Large intestine (tissue), 3 donors: ENCODE data around the gene C9orf50. TPM values are rescaled to one million over a fixed set of nuclear protein-coding genes. Genes with fewer than 3 reads are reported as not detected.

Source experiments
- DNase-seq, 2 donors: peaks; one replicate each; pipeline versions ENCODE4 v3.0.0 to v3.0.0-alpha.2; 2013
- H3K27ac ChIP-seq: one replicate; pipeline ENCODE4 v1.5.1; 2013; ENCODE audit warnings: low read length
- H3K27me3 ChIP-seq: 2 replicates; pipeline ENCODE4 v1.6.1; 2013; ENCODE audit warnings: low read length; ENCODE audit not compliant: control insufficient read depth, insufficient read depth
- H3K36me3 ChIP-seq: 2 replicates; pipeline ENCODE4 v1.6.1; 2013; ENCODE audit warnings: low read length; ENCODE audit not compliant: control insufficient read depth, insufficient read depth
- H3K4me1 ChIP-seq: one replicate; pipeline ENCODE4 v1.6.1; 2013; ENCODE audit warnings: low read length; ENCODE audit not compliant: control insufficient read depth, insufficient read depth
- H3K4me3 ChIP-seq: one replicate; pipeline ENCODE4 v1.5.1; 2013; ENCODE audit warnings: low read length
- H3K9me3 ChIP-seq: one replicate; pipeline ENCODE4 v1.6.1; 2013; ENCODE audit warnings: mild to moderate bottlenecking, low read depth, low read length, moderate library complexity; ENCODE audit not compliant: control insufficient read depth
- WGBS: methylation state at CpG from one replicate; pipeline ENCODE4 v1.1.5; 2013; ENCODE audit warnings: low lambda C conversion rate; ENCODE audit not compliant: insufficient coverage; 5-methylcytosine and 5-hydroxymethylcytosine counted together
- polyA plus RNA-seq: library from polyadenylated mRNA; unstranded; fragments of 120-200 nt; gene quantifications from one replicate; pipeline ENCODE4 v1.2.1, GENCODE V29; 2013

Gene C9orf50
- polyA plus RNA-seq, 1 donor, result 0.33 TPM

DNA sequence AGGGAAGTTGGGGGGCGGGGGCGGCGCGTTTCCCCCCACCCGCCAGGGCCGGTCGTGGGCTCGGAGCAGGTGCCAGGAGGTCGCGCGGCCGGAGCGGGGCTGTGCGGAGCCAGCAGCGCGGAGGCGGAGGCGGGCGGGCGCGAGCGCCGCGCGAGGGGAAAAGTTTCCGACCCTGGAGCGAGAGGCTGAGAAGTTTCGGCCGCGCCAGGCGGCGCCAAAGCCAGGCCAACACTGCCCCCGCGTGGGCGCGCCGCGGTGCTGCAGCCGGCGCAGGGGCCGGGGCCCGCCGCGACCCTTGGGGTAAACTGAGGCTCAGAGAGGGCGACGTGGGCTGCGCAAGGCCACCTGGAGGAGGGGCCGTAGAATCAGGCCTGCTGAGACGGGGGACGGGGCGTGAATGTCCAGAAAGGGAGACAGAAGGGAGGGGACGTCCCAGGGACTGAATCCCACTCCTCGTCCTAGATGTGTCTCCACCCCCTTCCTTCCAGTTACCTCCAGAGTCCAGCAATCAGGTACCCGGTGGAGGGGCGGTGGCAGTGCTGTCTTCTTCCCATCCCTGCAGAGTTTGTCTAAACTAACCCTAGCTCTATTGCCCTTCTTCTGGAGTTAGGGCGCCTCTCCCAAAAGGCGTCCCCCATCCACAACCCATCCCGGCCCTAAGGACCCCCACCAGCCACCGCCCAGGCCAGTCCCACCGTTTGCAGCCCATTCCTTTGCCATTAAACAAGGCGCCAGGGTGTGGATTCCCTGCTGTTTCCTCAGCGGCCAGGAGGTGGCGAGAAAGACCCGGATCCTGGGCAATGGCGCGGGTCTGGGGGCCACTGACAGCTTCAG, 10.2 kb downstream of the C9orf50 start:
- H3K4me1 ChIP-seq, result peaks cover 35% of the 10 kb centered on the region
- H3K4me3 ChIP-seq, result peak overlapping the region; percentile 55
- DNase-seq, result peak in 1 of 2 donors; percentile 72
- WGBS, result no CpG with 5 or more reads among the region's 66 CpGs
- H3K9me3 ChIP-seq, result no peaks in the 10 kb centered on the region
- H3K36me3 ChIP-seq, result no peaks in the 10 kb centered on the region
- peak overlapping the region; percentile 58 for H3K27ac ChIP-seq
- H3K27me3 ChIP-seq, result no peaks in the 10 kb centered on the region

DNA sequence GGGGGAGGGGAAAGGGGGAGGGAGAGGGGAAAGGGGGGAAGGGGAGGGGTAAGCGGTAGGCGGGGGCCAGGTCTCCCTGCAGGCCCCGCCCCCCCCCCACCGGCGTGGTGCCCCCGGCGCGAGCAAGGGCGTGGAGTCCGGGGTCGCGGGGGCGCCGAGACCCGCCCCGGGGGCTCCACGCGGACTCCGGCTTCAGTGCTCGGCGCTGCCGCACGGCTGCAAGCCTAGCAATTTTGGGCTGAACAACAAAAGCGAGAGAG, 10.8 kb downstream of the C9orf50 start:
- no peak for DNase-seq
- peak overlapping the region; percentile 52 for H3K27ac ChIP-seq
- no CpG with 5 or more reads among the region's 24 CpGs for WGBS
- peak overlapping the region; percentile 55 for H3K4me3 ChIP-seq
- H3K4me1 ChIP-seq, result peaks cover 36% of the 10 kb centered on the region
- no peaks in the 10 kb centered on the region for H3K36me3 ChIP-seq
- no peaks in the 10 kb centered on the region for H3K9me3 ChIP-seq
- no peaks in the 10 kb centered on the region for H3K27me3 ChIP-seq

DNA sequence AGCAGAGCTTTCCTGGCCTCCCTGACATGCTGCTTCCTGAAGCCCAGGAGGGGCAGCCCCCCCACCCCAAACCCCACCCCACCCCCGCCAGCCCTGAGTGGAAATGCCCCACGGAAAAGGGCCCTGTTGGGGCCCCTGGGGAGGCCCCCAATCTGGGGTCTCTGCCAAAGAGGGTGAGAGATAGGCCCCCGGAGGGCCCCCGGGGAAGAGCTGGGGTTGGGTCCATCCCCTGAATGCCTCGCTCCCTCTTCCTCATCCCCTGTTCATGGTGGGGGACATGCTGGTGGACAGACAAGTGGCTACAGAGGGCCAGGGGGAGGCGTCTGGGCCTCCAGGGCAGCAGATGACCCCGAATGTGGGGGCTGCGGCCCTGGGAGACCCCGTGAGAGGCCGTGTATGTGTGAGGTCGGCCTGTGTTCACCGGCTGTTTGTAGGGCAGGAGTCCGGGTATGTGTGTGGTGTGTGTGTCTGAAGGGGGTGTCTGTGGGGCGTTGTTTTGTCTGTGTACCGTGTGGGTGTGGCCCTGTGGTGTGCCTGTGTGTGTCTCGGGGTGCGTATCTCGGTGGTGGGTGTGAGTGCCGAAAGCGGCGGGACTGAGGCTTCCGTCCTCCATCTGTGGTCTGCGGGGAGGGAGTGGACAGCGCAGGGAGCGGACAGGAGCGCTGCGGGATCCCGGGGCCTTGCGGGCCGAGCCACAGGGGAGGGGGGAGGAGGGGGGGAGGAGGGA, 11.3 kb downstream of the C9orf50 start:
- peak; percentile 66 to 84 for DNase-seq
- no peaks in the 10 kb centered on the region for H3K36me3 ChIP-seq
- WGBS, result no CpG with 5 or more reads among the region's 30 CpGs
- H3K9me3 ChIP-seq, result no peaks in the 10 kb centered on the region
- H3K4me1 ChIP-seq, result peaks cover 36% of the 10 kb centered on the region
- H3K4me3 ChIP-seq, result peak overlapping the region; percentile 55
- peak overlapping the region; percentile 63 for H3K27ac ChIP-seq
- H3K27me3 ChIP-seq, result no peaks in the 10 kb centered on the region

DNA sequence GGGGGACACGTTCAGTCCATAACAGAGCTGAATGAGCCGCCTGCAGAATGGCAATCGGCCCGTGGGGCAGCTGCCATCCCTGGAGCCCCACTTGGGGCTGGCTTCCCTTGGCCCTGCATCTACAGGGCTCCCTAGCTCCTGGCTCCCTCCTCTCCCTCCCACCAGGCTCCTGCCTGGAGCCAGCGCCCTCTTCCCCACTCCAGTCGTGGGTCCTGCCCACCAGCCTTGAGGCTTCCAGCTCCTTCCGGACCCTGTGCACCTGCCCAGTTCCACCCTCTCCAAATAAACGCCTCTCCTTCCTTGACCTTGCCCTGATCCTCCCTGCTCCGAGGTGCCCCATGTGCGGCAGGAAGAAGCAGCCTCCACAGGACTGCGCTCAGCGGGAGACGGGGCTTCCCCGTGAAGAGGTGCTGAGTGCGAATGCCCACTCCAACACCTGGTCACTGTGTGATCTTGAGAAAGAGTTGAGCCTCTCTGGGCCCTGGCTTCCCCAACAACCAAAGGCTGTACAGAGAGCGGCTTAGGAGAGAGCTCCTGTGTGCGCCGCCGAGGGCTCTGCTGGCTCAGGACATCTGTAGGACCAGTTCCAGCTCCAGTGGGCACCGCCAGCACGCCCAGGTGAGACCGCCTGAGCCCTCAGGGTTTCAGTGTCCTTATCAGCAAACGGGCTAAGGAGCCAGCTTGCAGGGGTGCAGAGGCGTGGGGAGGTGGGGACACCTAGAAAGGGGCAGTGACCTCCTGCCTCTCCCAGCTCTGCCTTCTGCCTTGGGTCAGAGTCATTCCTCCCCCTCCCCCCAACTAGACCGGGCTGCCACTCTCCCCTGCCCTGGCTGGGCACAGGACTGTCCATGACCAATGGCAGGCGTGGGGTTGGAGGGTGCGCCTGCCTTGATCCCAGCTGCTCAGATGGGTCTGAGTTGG, 12.1 kb downstream of the C9orf50 start:
- no peak for DNase-seq
- H3K9me3 ChIP-seq, result no peaks in the 10 kb centered on the region
- H3K36me3 ChIP-seq, result no peaks in the 10 kb centered on the region
- H3K27me3 ChIP-seq, result no peaks in the 10 kb centered on the region
- peaks cover 36% of the 10 kb centered on the region for H3K4me1 ChIP-seq
- H3K27ac ChIP-seq, result peak overlapping the region; percentile 10
- WGBS, result no CpG with 5 or more reads among the region's 27 CpGs
- no peak overlapping the region for H3K4me3 ChIP-seq

DNA sequence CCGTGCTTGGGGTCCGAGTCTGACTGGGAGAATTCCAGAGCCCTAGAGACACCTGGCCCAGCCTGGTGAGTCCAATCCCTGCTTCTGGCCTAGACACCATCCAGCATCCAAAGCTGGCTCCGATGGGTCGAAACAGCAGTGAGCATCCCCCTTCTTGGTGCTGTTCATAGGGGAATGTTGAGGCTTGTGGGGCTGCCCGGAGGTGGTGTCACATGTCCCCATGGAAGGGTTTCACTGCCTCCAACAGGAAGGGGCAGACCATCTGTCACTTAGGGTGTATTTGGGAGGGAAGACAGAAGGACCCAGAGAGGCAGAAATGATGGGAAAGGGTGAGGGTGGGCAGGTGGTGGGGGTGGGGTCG, 13.9 kb downstream of the C9orf50 start:
- Histone ChIP-seq H3K4me1 (peaks cover 36% of the 10 kb centered on the region), H3K9me3 (no peaks in the 10 kb centered on the region), H3K36me3 (no peaks in the 10 kb centered on the region), H3K27me3 (no peaks in the 10 kb centered on the region), H3K27ac (peak overlapping the region; percentile 84), H3K4me3 (no peak overlapping the region)
- DNase-seq, result no peak
- no CpG with 5 or more reads among the region's 6 CpGs for WGBS

DNA sequence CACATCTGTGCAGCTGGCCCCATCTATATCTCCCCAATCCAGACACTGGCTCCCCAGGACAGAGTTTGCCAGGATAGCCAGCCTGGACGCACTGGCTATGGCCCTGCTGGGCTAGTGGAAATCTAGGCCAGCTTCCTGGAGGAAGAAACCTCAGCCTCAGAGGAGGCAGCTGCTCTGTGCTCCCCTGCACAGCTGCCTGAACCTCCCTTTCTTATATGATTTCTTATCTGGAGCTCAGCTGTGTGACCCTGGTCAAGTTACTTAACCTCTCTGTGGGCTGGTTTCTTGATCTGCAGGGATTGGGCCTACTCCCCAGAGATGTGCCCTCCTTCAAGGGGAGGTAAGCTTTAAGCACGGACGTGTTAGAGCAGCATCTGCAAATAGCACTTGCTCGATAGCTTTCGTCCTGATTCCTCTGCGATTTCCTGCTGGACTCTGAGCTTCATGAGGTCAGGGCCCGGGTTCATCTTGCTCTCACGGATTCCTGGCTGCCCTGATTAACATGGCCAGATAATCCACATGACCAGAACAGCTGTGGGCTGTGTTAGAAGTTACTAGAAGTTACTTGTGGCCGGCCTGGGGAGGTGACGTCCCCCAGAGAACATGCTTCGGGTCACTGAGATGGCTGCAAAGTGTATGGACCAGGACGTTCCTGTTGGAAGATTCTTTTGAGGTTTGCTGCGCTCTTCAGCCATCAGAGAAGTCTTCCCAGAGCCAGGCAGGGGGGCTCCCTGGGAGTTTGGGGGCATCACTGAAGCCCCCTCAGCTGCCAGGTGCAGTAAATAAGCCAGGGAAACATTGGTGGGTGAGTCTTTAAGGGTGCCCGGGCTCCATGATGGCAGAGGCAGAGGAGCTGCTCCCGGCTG, 14.5 kb downstream of the C9orf50 start:
- Histone ChIP-seq H3K27ac (peak overlapping the region; percentile 84), H3K9me3 (no peaks in the 10 kb centered on the region), H3K36me3 (no peaks in the 10 kb centered on the region), H3K4me1 (peaks cover 35% of the 10 kb centered on the region), H3K27me3 (no peaks in the 10 kb centered on the region), H3K4me3 (no peak overlapping the region)
- no CpG with 5 or more reads among the region's 15 CpGs for WGBS
- peak; percentile 76 to 80 for DNase-seq

- no peaks in the 10 kb centered on the region for H3K36me3 ChIP-seq
- WGBS, result no CpG with 5 or more reads among the region's 8 CpGs
- H3K27ac ChIP-seq, result no peak overlapping the region
- H3K4me3 ChIP-seq, result no peak overlapping the region
- no peaks in the 10 kb centered on the region for H3K27me3 ChIP-seq
- H3K9me3 ChIP-seq, result no peaks in the 10 kb centered on the region
- peaks cover 25% of the 10 kb centered on the region for H3K4me1 ChIP-seq
- DNase-seq, result no peak
Measured at GRCh38 chr9:129604766-129605163, 16.1 kb downstream of the C9orf50 start.

- Histone ChIP-seq H3K27me3 (no peaks in the 10 kb centered on the region), H3K4me1 (peaks cover 22% of the 10 kb centered on the region), H3K27ac (no peak overlapping the region), H3K4me3 (no peak overlapping the region), H3K36me3 (no peaks in the 10 kb centered on the region), H3K9me3 (no peaks in the 10 kb centered on the region)
- no peak for DNase-seq
- WGBS, result no CpG with 5 or more reads among the region's 12 CpGs
Measured at GRCh38 chr9:129604056-129604765, 16.7 kb downstream of the C9orf50 start.

DNA sequence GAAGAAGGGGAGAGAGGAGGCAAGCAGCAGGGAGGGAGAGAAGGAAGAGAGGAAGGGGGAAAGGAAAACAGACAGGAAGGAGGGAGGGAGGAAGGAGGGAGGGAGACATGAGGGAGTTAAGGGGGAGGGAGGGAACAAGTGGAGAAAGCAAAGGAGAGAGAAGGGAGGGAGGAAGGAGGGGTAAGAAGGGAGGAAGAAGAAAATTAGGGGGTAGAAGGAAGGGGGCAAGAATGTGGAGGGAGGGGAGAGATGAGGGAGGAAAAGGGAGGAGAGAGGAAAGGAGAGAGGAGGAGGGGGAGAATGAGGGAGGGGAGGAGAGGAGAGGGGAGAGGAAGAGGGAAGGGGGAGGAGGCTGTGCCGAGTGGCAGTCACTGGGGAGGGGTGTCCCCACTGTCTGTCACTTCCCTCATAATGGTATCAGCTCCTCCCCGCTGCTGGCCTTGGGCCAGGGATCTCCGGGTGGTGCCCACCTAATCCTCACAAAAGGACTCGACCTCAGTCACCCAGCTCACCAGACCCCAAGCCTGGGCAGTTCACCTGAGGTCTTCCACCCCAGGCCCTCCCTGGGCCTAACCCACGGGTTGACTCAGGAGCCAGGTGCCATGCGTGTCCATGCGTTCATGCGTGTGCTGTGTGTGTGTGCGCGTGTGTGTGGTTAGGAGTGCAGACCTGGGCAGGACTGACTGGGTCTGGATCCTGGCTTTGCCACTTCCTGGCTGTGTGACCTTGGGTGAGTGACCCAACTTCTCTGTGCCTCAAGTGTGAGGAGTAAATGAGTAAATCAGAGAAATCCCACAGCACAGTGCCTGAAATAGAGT, 18.1 kb downstream of the C9orf50 start:
- H3K4me3 ChIP-seq, result no peak overlapping the region
- H3K36me3 ChIP-seq, result no peaks in the 10 kb centered on the region
- DNase-seq, result no peak
- no peaks in the 10 kb centered on the region for H3K27me3 ChIP-seq
- no peaks in the 10 kb centered on the region for H3K9me3 ChIP-seq
- H3K4me1 ChIP-seq, result peaks cover 28% of the 10 kb centered on the region
- WGBS, result no CpG with 5 or more reads among the region's 10 CpGs
- no peak overlapping the region for H3K27ac ChIP-seq
